ENCODE results near the gene SKIDA1.

GRCh38 chr10:21514818-21515351 is 10.6 kb downstream of the SKIDA1 start:
- TF ChIP-seq CTCF (IDR thresholded peaks at IDR 0.05) (no peak), POLR2A (IDR thresholded peaks at IDR 0.05) (no peak)
